Fibroblast of mammary gland (primary cell): ENCODE data around the gene GALNT18.

ENCODE experiments used
- DNase-seq: peaks from one replicate; pipeline ENCODE4 v3.0.0-alpha.2; 2010; ENCODE audit warnings: low read depth
- H3K4me3 ChIP-seq: 2 replicates; pipeline ENCODE4 v1.5.1; 2011; ENCODE audit warnings: low read depth, mild to moderate bottlenecking, low read length, moderate library complexity; ENCODE audit not compliant: control insufficient read depth
- CTCF ChIP-seq: conservative IDR thresholded peaks from 2 replicates; pipeline ENCODE4 v1.5.1; 2011; ENCODE audit warnings: low read depth, low read length, inconsistent platforms; ENCODE audit not compliant: control insufficient read depth, insufficient read depth

The GALNT18 gene

DNA sequence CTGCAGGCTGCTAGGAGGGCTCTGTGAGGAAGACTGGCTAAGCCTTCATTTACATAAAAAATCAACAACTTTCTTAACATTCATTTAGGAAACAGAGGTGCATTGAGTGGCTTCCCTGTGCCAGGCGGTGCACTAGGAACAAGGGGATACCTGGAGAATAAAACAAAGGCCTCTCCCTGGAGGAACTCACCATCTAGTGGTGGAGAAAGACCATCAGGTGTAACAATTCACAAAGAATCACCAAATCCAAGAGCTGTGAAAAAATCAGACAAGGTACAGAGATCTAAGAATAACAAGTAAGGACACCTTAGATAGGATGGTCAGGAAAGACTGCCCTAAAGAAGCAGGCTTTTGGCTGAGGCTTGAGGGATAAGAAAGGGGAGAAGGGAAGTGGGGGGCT, 309.1 kb downstream of the GALNT18 start:
- no peak overlapping the region for H3K4me3 ChIP-seq
- DNase-seq = no peak
- no peak for TF ChIP-seq CTCF

GRCh38 chr11:11311169-11311568, 310.6 kb downstream of the GALNT18 start:
- DNase-seq = no peak
- no peak for TF ChIP-seq CTCF
- H3K4me3 ChIP-seq = no peak overlapping the region

GRCh38 chr11:11309906-11310305, 311.9 kb downstream of the GALNT18 start:
- H3K4me3 ChIP-seq = no peak overlapping the region
- TF ChIP-seq CTCF = no peak
- no peak for DNase-seq

DNA sequence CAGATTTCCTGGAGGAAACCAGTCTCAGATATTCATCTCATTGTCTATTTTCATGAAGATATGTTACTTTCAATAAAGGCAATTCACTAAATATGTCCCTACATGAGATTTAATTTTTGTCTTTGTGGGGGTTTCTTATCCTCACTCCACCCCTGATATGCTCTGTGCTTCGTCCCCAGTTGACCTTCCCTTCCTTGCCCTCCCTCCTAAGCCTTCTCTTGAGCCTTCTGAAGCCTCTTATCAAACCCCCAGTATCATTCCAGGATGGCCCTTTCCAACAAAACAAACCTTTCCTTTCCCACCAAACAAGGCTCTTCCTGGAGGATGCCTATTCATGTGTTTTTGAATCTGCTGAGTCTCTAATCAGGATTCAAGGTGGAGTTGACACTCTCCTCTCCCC, 313.6 kb downstream of the GALNT18 start:
- no peak for TF ChIP-seq CTCF
- no peak for DNase-seq

GRCh38 chr11:11306855-11307254, 314.9 kb downstream of the GALNT18 start:
- peak; percentile 5 for DNase-seq
- TF ChIP-seq CTCF = no peak
- no peak overlapping the region for H3K4me3 ChIP-seq

More for the DNA sequence above, 313.6 kb downstream of the GALNT18 start:
- H3K4me3 ChIP-seq = no peak overlapping the region

GRCh38 chr11:11304550-11304949, 317.3 kb downstream of the GALNT18 start:
- no peak for TF ChIP-seq CTCF

GRCh38 chr11:11302565-11302964, 319.2 kb downstream of the GALNT18 start:
- H3K4me3 ChIP-seq = no peak overlapping the region
- TF ChIP-seq CTCF = no peak
- no peak for DNase-seq

More at GRCh38 chr11:11304550-11304949, 317.3 kb downstream of the GALNT18 start:
- DNase-seq = no peak
- H3K4me3 ChIP-seq = no peak overlapping the region
